ENCODE measurements around the gene TSPAN18. TPM values are rescaled to one million over a fixed set of nuclear protein-coding genes. Genes with fewer than 3 reads are reported as not detected.
A peak's percentile ranks its signal among the peaks of the same experiment; 100 is the strongest.

Gene TSPAN18
- total RNA-seq, 1 experiment from 2014 or later = not detected

- no TSS peak for BruUV-seq (replicated peaks)
- no peaks in the 10 kb centered on the region for H3K27me3 ChIP-seq (ENCODE audit: low read length)
- 0 out of 2 replicates have a peak, but pooled peaks cover under 1% of the 10 kb centered on the region for H3K4me1 ChIP-seq (ENCODE audit: insufficient read depth, low read length)
- ATAC-seq (no peak), DNase-seq (no peak)
- no peaks in the 10 kb centered on the region for H4K20me1 ChIP-seq (ENCODE audit: low read length)
- CTCF ChIA-PET = no interaction called here
- no peaks in the 10 kb centered on the region for H3K9me2 ChIP-seq (replicated peaks; ENCODE audit: low read length)
- no peaks in the 10 kb centered on the region for H3F3A ChIP-seq (ENCODE audit: low read length, unreplicated experiment)
- no peaks in the 10 kb centered on the region for H3K9me3 ChIP-seq (ENCODE audit: low read length)
- no peak overlapping the region for H3K4me3 ChIP-seq (ENCODE audit: low read length)
- intact Hi-C loops (cut with micrococcal nuclease) = no loop called here
- no peak overlapping the region for H3K4me2 ChIP-seq (ENCODE audit: low read length)
- TF ChIP-seq CTCF (conservative IDR thresholded peaks at IDR 0.05; ENCODE audit: low read depth, low read length) = no peak
- TF ChIP-seq EZH2 (IDR thresholded peaks at IDR 0.05; ENCODE audit: low read length, unreplicated experiment) = no peak
- no peak for TF ChIP-seq EZH2phosphoT487 (IDR thresholded peaks at IDR 0.05; ENCODE audit: borderline replicate concordance, low read length)
- H3K9ac ChIP-seq (ENCODE audit: low read length) = no peak overlapping the region
- POLR2A ChIA-PET (ENCODE audit: unreplicated experiment) = no interaction called here
- H3K79me2 ChIP-seq (ENCODE audit: low read length) = no peaks in the 10 kb centered on the region
- no peak overlapping the region for H2AFZ ChIP-seq (ENCODE audit: low read length)
- H3K27ac ChIP-seq (ENCODE audit: low read length) = no peak overlapping the region
- H3K36me3 ChIP-seq (ENCODE audit: low read depth, low read length) = no peaks in the 10 kb centered on the region
Measured at GRCh38 chr11:44832452-44832851, 105.7 kb downstream of the TSPAN18 start.

- POLR2A ChIA-PET (ENCODE audit: unreplicated experiment) = no interaction called here
- CTCF ChIA-PET = no interaction called here
Measured at GRCh38 chr11:44833221-44833876, 106.6 kb downstream of the TSPAN18 start.

More at GRCh38 chr11:44833221-44833876, 106.6 kb downstream of the TSPAN18 start:
- no peak overlapping the region for H3K4me3 ChIP-seq (ENCODE audit: low read length)
- no TSS peak for BruUV-seq (replicated peaks)
- no peak for DNase-seq
- no peak for ATAC-seq
- no peaks in the 10 kb centered on the region for H4K20me1 ChIP-seq (ENCODE audit: low read length)
- no peaks in the 10 kb centered on the region for H3K9me3 ChIP-seq (ENCODE audit: low read length)
- peaks cover 6% of the 10 kb centered on the region; the same call in 1 of the 2 replicates for H3K4me1 ChIP-seq (ENCODE audit: insufficient read depth, low read length)
- H3K27me3 ChIP-seq (ENCODE audit: low read length) = no peaks in the 10 kb centered on the region
- intact Hi-C loops (cut with micrococcal nuclease) = no loop called here
- peak overlapping the region; percentile 64; the same call in 1 of the 2 replicates for H2AFZ ChIP-seq (ENCODE audit: low read length)
- no peaks in the 10 kb centered on the region for H3K36me3 ChIP-seq (ENCODE audit: low read depth, low read length)
- no peaks in the 10 kb centered on the region for H3K79me2 ChIP-seq (ENCODE audit: low read length)
- no peaks in the 10 kb centered on the region for H3K9me2 ChIP-seq (replicated peaks; ENCODE audit: low read length)
- peak overlapping the region; percentile 26; the same call in 1 of the 2 replicates for H3K4me2 ChIP-seq (ENCODE audit: low read length)
- no peak overlapping the region for H3K9ac ChIP-seq (ENCODE audit: low read length)
- TF ChIP-seq EZH2 (IDR thresholded peaks at IDR 0.05; ENCODE audit: low read length, unreplicated experiment) = no peak
- no peak for TF ChIP-seq CTCF (conservative IDR thresholded peaks at IDR 0.05; ENCODE audit: low read depth, low read length)
- TF ChIP-seq EZH2phosphoT487 (IDR thresholded peaks at IDR 0.05; ENCODE audit: borderline replicate concordance, low read length) = no peak
- H3K27ac ChIP-seq (ENCODE audit: low read length) = no peak overlapping the region
- H3F3A ChIP-seq (ENCODE audit: low read length, unreplicated experiment) = no peaks in the 10 kb centered on the region
